GM13976 (cell line): ENCODE measurements around the gene LRRC58.

Experiments used
- DNase-seq: peaks from one replicate; pipeline ENCODE4 v3.0.0; 2012; ENCODE audit warnings: low spot score
- CTCF ChIP-seq: IDR thresholded peaks from 2 replicates; pipeline ENCODE4 v1.5.1; 2012; ENCODE audit warnings: borderline replicate concordance, mild to moderate bottlenecking; ENCODE audit not compliant: insufficient read depth; ENCODE audit errors: extremely low read depth, missing control alignments, control extremely low read depth
- in situ Hi-C: fragments of 300-500 bp; cut with MboI; formaldehyde crosslinking; loops from one replicate; pipeline ENCODE4 v1.12.0; 2022; ENCODE audit warnings: low sequenced_read_pairs, mixed read lengths, inconsistent platforms; ENCODE audit not compliant: unreplicated experiment

The LRRC58 gene

GRCh38 chr3:120348991-120349854, at the start of gene LRRC58:
TSS of gene LRRC58 (minus strand) at chr3:120349354. CDS start at chr3:120349243, 111 bp downstream.
- peak; percentile 40 for TF ChIP-seq CTCF
- in situ Hi-C loops: no loop called here
- DNase-seq: peak; percentile 93

GRCh38 chr3:120396469-120396868, 47.3 kb upstream of the LRRC58 start:
- no peak for TF ChIP-seq CTCF
- no peak for DNase-seq
- in situ Hi-C loops: no loop called here

GRCh38 chr3:120394347-120394746, 45.2 kb upstream of the LRRC58 start:
- DNase-seq: no peak
- no peak for TF ChIP-seq CTCF
- in situ Hi-C loops: no loop called here

- no peak for TF ChIP-seq CTCF
- DNase-seq: no peak
- in situ Hi-C loops: no loop called here
These were observed 44.6 kb upstream of the LRRC58 start for GRCh38 chr3:120393761-120394160.

GRCh38 chr3:120393243-120393642, 44.1 kb upstream of the LRRC58 start:
- no peak for TF ChIP-seq CTCF
- DNase-seq: no peak
- in situ Hi-C loops: no loop called here

GRCh38 chr3:120382941-120383447, 33.8 kb upstream of the LRRC58 start:
- DNase-seq: no peak
- no peak for TF ChIP-seq CTCF
- in situ Hi-C loops: no loop called here
